SK-N-SH (cell line): ENCODE results near the gene VSIG8. TPM values are rescaled to one million over a fixed set of nuclear protein-coding genes. Genes with fewer than 3 reads are reported as not detected.

Experiments
- CTCF ChIA-PET: fragments of 300-600, 350-600 bp; formaldehyde crosslinking; extraction: SDS; loops from one replicate; lab custom pipeline; 2021; lab: Yijun Ruan, JAX
- POLR2A ChIA-PET: fragments of 350-600 bp; sonication (Branson Sonifier 250); formaldehyde crosslinking; extraction: SDS; loops from one replicate; lab custom pipeline; 2020; ENCODE audit warnings: antibody characterized with exemption, inconsistent platforms; lab: Yijun Ruan, JAX
- DNase-seq: peaks from one replicate; pipeline ENCODE4 v3.0.0; 2012
- H2AFZ ChIP-seq: fragments of 200-600 bp; sonication (generic); 2 replicates; pipeline ENCODE4 v1.8.1; 2016; ENCODE audit warnings: antibody characterized with exemption, mild to moderate bottlenecking, low read depth
- H3F3A ChIP-seq: fragments of 200-600 bp; sonication (generic); replicated peaks from 2 replicates; pipeline ENCODE3; 2016; ENCODE audit warnings: antibody characterized with exemption, mild to moderate bottlenecking; ENCODE audit not compliant: insufficient read depth
- H3K27ac ChIP-seq, 2 experiments: fragments of 200-500 bp in 1 of 2; fragments of 200-600 bp in 1 of 2; sonication (Bioruptor generic) in 1 of 2; sonication (generic), shearing (Covaris generic) in 1 of 2; 2 replicates each; pipeline versions ENCODE4 v1.5.1 to v1.6.1; 2014 to 2016; ENCODE audit warnings: low read depth in 2 of 2, inconsistent platforms in 1 of 2, low read length in 1 of 2, mild to moderate bottlenecking in 1 of 2, mixed read lengths in 1 of 2
- H3K27me3 ChIP-seq: fragments of 200-600 bp; sonication (generic), shearing (Covaris generic); 2 replicates; pipeline ENCODE4 v1.6.1; 2016; ENCODE audit warnings: mixed run types; ENCODE audit not compliant: insufficient read depth
- H3K36me3 ChIP-seq, 2 experiments: fragments of 200-500 bp in 1 of 2; fragments of 200-600 bp in 1 of 2; sonication (Bioruptor generic) in 1 of 2; sonication (generic) in 1 of 2; replicated peaks in 1 of 2; 2 replicates each; pipeline versions ENCODE3 to v1.5.1; 2014 to 2016; ENCODE audit warnings: low read length in 1 of 2, mild to moderate bottlenecking in 1 of 2; ENCODE audit not compliant: insufficient read depth in 2 of 2, control insufficient read depth in 1 of 2
- H3K4me1 ChIP-seq, 2 experiments: fragments of 200-500 bp in 1 of 2; fragments of 200-600 bp in 1 of 2; sonication (Bioruptor generic) in 1 of 2; sonication (generic), shearing (Covaris generic) in 1 of 2; 2 replicates each; pipeline versions ENCODE4 v1.5.1 to v1.6.1; 2014 to 2016; ENCODE audit warnings: low read depth in 1 of 2, low read length in 1 of 2, mixed run types in 1 of 2; ENCODE audit not compliant: insufficient read depth in 2 of 2, control insufficient read depth in 1 of 2
- H3K4me2 ChIP-seq: fragments of 200-600 bp; sonication (generic), shearing (Covaris generic); 2 replicates; pipeline ENCODE4 v1.6.1; 2017; ENCODE audit warnings: mixed run types
- H3K4me3 ChIP-seq, 2 experiments: fragments of 200-500 bp in 1 of 2; fragments of 200-600 bp in 1 of 2; sonication (Bioruptor generic) in 1 of 2; sonication (generic), shearing (Covaris generic) in 1 of 2; 2 replicates each; pipeline versions ENCODE4 v1.5.1 to v1.8.1; 2014 to 2016; ENCODE audit warnings: low read depth in 2 of 2, inconsistent platforms in 1 of 2, low read length in 1 of 2, mild to moderate bottlenecking in 1 of 2, mixed read lengths in 1 of 2, moderate library complexity in 1 of 2
- H3K79me2 ChIP-seq: fragments of 200-600 bp; sonication (generic); 2 replicates; pipeline ENCODE4 v1.8.1; 2017; ENCODE audit warnings: mild to moderate bottlenecking; ENCODE audit not compliant: insufficient read depth
- H3K9ac ChIP-seq: fragments of 200-600 bp; sonication (generic); 2 replicates; pipeline ENCODE4 v1.6.1; 2017; ENCODE audit warnings: mixed run types
- H3K9me2 ChIP-seq: fragments of 200-600 bp; sonication (generic); 2 replicates; pipeline ENCODE4 v1.6.1; 2017; ENCODE audit warnings: mixed run types
- H3K9me3 ChIP-seq: fragments of 200-600 bp; sonication (generic); 2 replicates; pipeline ENCODE4 v1.6.1; 2017; ENCODE audit warnings: mixed run types, mild to moderate bottlenecking, moderate library complexity
- H4K20me1 ChIP-seq: fragments of 200-600 bp; sonication (generic); 2 replicates; pipeline ENCODE4 v1.6.1; 2017; ENCODE audit warnings: mild to moderate bottlenecking, mixed run types; ENCODE audit not compliant: insufficient read depth
- EP300 ChIP-seq, 2 experiments: IDR thresholded peaks; 2 replicates each; pipeline versions ENCODE4 v1.4.0 to v1.6.1; 2012; ENCODE audit warnings: borderline replicate concordance in 1 of 2, low read depth in 1 of 2, low read length in 1 of 2
- FOXM1 ChIP-seq: IDR thresholded peaks from 2 replicates; pipeline ENCODE4 v1.4.0; 2012; ENCODE audit warnings: low read depth, mild to moderate bottlenecking
- GABPA ChIP-seq: IDR thresholded peaks from 2 replicates; pipeline ENCODE4 v1.4.0; 2012; ENCODE audit warnings: low read depth, mild to moderate bottlenecking
- MEF2A ChIP-seq: IDR thresholded peaks from 2 replicates; pipeline ENCODE4 v1.4.0; 2012; ENCODE audit warnings: low read depth, borderline replicate concordance
- POLR2AphosphoS5 ChIP-seq: IDR thresholded peaks from 2 replicates; pipeline ENCODE4 v1.6.1; 2012; ENCODE audit warnings: low read depth, low read length
- RCOR1 ChIP-seq: fragments of 150-350 bp; IDR thresholded peaks from 2 replicates; pipeline ENCODE4 v1.6.1; 2017; ENCODE audit warnings: antibody characterized with exemption, low read length
- SMC3 ChIP-seq: IDR thresholded peaks from 2 replicates; pipeline ENCODE4 v1.6.1; 2012; ENCODE audit warnings: low read depth, low read length, improper control_type of control experiment
- TEAD4 ChIP-seq: IDR thresholded peaks from 2 replicates; pipeline ENCODE4 v1.4.0; 2012; ENCODE audit warnings: mild to moderate bottlenecking, borderline replicate concordance; ENCODE audit not compliant: insufficient read depth
- YY1 ChIP-seq: IDR thresholded peaks from 2 replicates; pipeline ENCODE4 v1.4.0; 2012; ENCODE audit warnings: low read depth, mild to moderate bottlenecking
- WGBS: methylation state at CpG from one replicate; pipeline ENCODE4 v1.1.6; 2017; ENCODE audit warnings: low lambda C conversion rate; 5-methylcytosine and 5-hydroxymethylcytosine counted together
- polyA plus RNA-seq, 3 experiments: library from polyadenylated mRNA; depleted of rRNA; stranded (reverse); fragments of >200 nt; gene quantifications; 2 replicates each; pipeline ENCODE4 v1.2.3, GENCODE V29; 2012
- TF ChIP-seq, protein P1 (sequence below): fragments of 150-350 bp; IDR thresholded peaks from 2 replicates; pipeline ENCODE4 v1.6.1; 2016; ENCODE audit warnings: mild to moderate bottlenecking, low read depth, low read length
- TF ChIP-seq, protein P2 (sequence below): IDR thresholded peaks from 2 replicates; pipeline ENCODE4; 2012

VSIG8 gene
- polyA plus RNA-seq, 1 of the 3 experiments (the other 2 are of a cell fraction), result not detected

DNA sequence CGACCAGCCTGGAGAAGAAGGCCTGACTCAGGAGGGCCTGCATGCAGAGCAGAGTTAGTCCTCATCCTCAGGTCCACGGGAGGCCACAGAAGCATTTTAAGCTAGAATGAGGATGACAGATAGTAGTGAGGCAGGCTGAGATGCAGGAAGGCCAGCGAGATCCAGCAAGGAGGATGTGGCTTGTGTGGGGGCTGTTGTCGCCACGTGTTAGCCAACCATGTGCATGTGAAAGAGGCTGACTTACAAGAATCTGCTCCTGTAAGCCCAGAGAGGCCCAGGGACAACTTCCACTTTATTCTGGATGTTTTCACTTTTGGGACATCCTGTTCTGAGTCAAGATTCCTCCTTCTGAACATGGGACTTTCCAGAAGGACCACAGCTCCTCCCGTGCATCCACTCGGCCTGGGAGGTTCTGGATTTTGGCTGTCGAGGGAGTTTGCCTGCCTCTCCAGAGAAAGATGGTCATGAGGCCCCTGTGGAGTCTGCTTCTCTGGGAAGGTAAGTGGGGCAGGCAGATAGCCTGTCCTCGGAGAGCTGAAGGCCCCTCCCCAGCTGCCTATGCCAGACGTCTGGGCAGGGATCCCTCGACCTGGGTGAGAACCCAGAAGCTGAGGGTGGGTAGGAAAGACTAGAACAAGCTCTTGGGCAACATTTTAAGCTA, 35.9 kb downstream of the VSIG8 start, which contains the start of gene SLAMF8 (continued):
- TF ChIP-seq, protein P1, sequence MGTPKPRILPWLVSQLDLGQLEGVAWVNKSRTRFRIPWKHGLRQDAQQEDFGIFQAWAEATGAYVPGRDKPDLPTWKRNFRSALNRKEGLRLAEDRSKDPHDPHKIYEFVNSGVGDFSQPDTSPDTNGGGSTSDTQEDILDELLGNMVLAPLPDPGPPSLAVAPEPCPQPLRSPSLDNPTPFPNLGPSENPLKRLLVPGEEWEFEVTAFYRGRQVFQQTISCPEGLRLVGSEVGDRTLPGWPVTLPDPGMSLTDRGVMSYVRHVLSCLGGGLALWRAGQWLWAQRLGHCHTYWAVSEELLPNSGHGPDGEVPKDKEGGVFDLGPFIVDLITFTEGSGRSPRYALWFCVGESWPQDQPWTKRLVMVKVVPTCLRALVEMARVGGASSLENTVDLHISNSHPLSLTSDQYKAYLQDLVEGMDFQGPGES, result no peak
- no peak for TF ChIP-seq EP300 (IDR thresholded peaks at IDR 0.05; ENCODE audit: borderline replicate concordance in 1 of 2, low read depth in 1 of 2, low read length in 1 of 2)
- no peak for TF ChIP-seq POLR2AphosphoS5

DNA sequence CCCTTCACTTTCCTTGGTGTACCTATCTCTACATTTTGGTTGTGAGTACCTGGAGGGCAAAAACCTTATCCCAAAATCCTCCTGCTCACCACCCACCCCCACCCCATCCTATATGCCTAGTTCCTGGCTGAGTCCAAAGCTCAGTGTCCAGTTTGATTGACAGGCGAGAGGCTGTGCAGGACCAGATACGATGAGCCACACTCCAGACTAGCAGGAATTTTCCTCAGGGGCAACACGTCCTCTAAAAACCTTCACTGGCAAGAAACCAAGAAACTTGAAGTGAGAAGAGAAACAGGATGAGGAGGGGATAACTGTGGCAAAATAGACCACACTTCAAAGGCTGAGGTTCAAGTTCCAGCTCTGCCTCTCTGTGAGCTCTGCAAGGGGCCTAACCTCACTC, 36.9 kb downstream of the VSIG8 start:
- Histone ChIP-seq H3F3A (no peaks in the 10 kb centered on the region), H3K36me3 (no peaks in the 10 kb centered on the region), H3K27me3 (no peaks in the 10 kb centered on the region), H3K9me2 (no peaks in the 10 kb centered on the region), H4K20me1 (no peaks in the 10 kb centered on the region), H2AFZ (no peak overlapping the region), H3K4me2 (no peak overlapping the region), H3K4me3 (no peak overlapping the region)
- POLR2A ChIA-PET, result no interaction called here
- no peak for TF ChIP-seq RCOR1
- no peak for TF ChIP-seq TEAD4
- TF ChIP-seq, protein P2, sequence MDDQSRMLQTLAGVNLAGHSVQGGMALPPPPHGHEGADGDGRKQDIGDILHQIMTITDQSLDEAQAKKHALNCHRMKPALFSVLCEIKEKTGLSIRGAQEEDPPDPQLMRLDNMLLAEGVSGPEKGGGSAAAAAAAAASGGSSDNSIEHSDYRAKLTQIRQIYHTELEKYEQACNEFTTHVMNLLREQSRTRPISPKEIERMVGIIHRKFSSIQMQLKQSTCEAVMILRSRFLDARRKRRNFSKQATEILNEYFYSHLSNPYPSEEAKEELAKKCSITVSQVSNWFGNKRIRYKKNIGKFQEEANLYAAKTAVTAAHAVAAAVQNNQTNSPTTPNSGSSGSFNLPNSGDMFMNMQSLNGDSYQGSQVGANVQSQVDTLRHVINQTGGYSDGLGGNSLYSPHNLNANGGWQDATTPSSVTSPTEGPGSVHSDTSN, result peak; percentile 70
- TF ChIP-seq, all 33 proteins: peak for 1
- Histone ChIP-seq H3K27ac (no peak overlapping the region), H3K79me2 (no peaks in the 10 kb centered on the region), H3K9ac (no peak overlapping the region), H3K9me3 (no peaks in the 10 kb centered on the region), H3K4me1 (peaks cover 6 to 24% of the 10 kb centered on the region in 2 experiments; a peak in 2 of 4 replicates)
- WGBS, result 45% methylated on average over 3 of the region's 3 CpGs
- CTCF ChIA-PET, result interaction anchor here (1.4 to 8.8 kb wide), 3 partner anchors 27 to 181 kb away, joined by 4 to 41 read pairs (median 21); no protein-coding TSS in a partner anchor
- no peak for DNase-seq

DNA sequence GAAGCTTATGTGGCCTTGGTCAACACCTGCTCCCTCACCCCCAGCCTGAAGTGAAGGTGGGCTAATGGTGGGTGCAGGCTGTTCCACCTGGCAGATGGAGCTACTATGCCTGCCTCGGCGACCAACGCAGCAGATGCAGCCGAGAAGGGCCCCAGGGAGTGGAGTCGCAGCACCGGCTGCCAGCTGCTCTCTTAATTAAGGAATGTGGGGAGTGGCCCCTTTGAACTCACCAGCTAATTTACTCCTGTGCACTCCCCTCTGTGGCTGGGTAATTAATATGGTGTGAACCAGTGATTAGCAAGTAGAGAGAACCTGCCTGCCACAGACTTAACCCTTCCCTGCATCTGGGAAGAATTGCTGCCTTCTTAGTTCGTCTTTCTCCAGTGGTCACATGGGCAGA, 39.1 kb downstream of the VSIG8 start:
- CTCF ChIA-PET, result interaction anchor here (0.7 to 6.3 kb wide), 5 partner anchors 9 to 67 kb away, joined by 3 to 84 read pairs (median 21); partner anchors contain the start of gene FCRL6
- TF ChIP-seq FOXM1 (no peak), MEF2A (no peak), GABPA (no peak), SMC3 (no peak), YY1 (no peak)
- H3K27me3 ChIP-seq, result no peaks in the 10 kb centered on the region
- H3K4me3 ChIP-seq, result no peak overlapping the region
- H2AFZ ChIP-seq, result no peak overlapping the region
- no peaks in the 10 kb centered on the region for H3K9me2 ChIP-seq
- no peaks in the 10 kb centered on the region for H3F3A ChIP-seq
- H3K79me2 ChIP-seq, result no peaks in the 10 kb centered on the region
- H3K4me1 ChIP-seq, result peaks cover 0 to 24% of the 10 kb centered on the region in 2 experiments; a peak in 1 of 4 replicates
- H4K20me1 ChIP-seq, result no peaks in the 10 kb centered on the region
- DNase-seq, result peak; percentile 25
- no peak overlapping the region for H3K27ac ChIP-seq
- 52% methylated on average over 7 of the region's 7 CpGs for WGBS
- H3K9me3 ChIP-seq, result no peaks in the 10 kb centered on the region
- no peaks in the 10 kb centered on the region for H3K36me3 ChIP-seq
- POLR2A ChIA-PET, result no interaction called here
- no peak overlapping the region for H3K9ac ChIP-seq
- H3K4me2 ChIP-seq, result no peak overlapping the region
